Esophagus squamous epithelium (tissue), 4 donors: ENCODE results near the gene CSMD2.

Experiments
- CTCF ChIP-seq, 6 experiments: fragments of 450-650 bp in 4 of 6; fragments of 200-600 bp in 2 of 6; sonication (generic) in 2 of 6; IDR thresholded peaks; one replicate each; pipeline ENCODE4 v1.5.1; 2016 to 2019; ENCODE audit warnings: antibody characterized with exemption in 6 of 6, mild to moderate bottlenecking in 4 of 6, moderate library complexity in 4 of 6
- POLR2A ChIP-seq, 4 donors: fragments of 450-650 bp; IDR thresholded peaks; one replicate each; pipeline ENCODE4 v1.6.1; 2017; ENCODE audit warnings: antibody characterized with exemption in 4 of 4, mild to moderate bottlenecking in 4 of 4, moderate library complexity in 3 of 4

GRCh38 chr1:33866281-33866680 is 298.7 kb downstream of the CSMD2 start:
- TF ChIP-seq CTCF (IDR thresholded peaks at IDR 0.05) (no peak), POLR2A (IDR thresholded peaks at IDR 0.05) (no peak)
